A549 (cell line): ENCODE results near the gene COG5.

ENCODE experiments used
- EP300 ChIP-seq, 2 experiments: fragments of >200 bp; sonication (Bioruptor Twin); formaldehyde crosslinking; IDR thresholded peaks; 2 replicates in 1 of 2; 3 replicates in 1 of 2; pipeline ENCODE4 v1.6.1; 2016 to 2017
- ESRRA ChIP-seq: fragments of 150-350 bp; IDR thresholded peaks from 2 replicates; pipeline ENCODE4 v1.6.1; 2014; ENCODE audit warnings: mild to moderate bottlenecking, low read length, borderline replicate concordance

- no peak for TF ChIP-seq EP300 (IDR thresholded peaks at IDR 0.05)
- no peak for TF ChIP-seq ESRRA
Measured at GRCh38 chr7:107213945-107214344, 349.8 kb downstream of the COG5 start.
